Bladder microvascular endothelial cell (primary cell): ENCODE measurements around the gene PGM1. TPM values are rescaled to one million over a fixed set of nuclear protein-coding genes. Genes with fewer than 3 reads are reported as not detected.

Experiments
- total RNA-seq: library from RNA; depleted of rRNA; stranded (reverse); fragments of >200 nt; gene quantifications from 2 replicates; pipeline ENCODE4 v1.2.3, GENCODE V29; 2014

Gene PGM1
- total RNA-seq: 18.6 and 33.5 TPM in 2 replicates

GRCh38 chr1:63593303-63593885 lies at the start of gene PGM1:
PGM1 (plus strand) TSS chr1:63593411; CDS start chr1:63593489, 78 bp downstream.

Other genes starting within 250 kb of the PGM1 start
- 11.5 and 20.3 TPM in 2 replicates for gene ALG6, start 225.8 kb upstream of the PGM1 start, total RNA-seq
- 16.9 and 20.4 TPM in 2 replicates for gene ITGB3BP, start 70.2 kb upstream of the PGM1 start, total RNA-seq
- gene EFCAB7, start 69.9 kb upstream of the PGM1 start, total RNA-seq: 2.6 and 4.8 TPM in 2 replicates
- gene ROR1, start 180.6 kb downstream of the PGM1 start, total RNA-seq: 0.16 and 0.57 TPM in 2 replicates